NCI-H2227 (cell line): ENCODE results near the gene DLG1.
A peak's percentile ranks its signal among the peaks of the same experiment; 100 is the strongest.

Source experiments
- DNase-seq: peaks from one replicate; lab custom pipeline; 2025; ENCODE audit not compliant: unreplicated experiment; lab: John Stamatoyannopoulos, UW

The DLG1 gene

GRCh38 chr3:197320582-197320981 lies 22.2 kb upstream of the DLG1 start:
- DNase-seq: no peak

GRCh38 chr3:197317250-197317963 lies 19.0 kb upstream of the DLG1 start:
- no peak for DNase-seq

GRCh38 chr3:197312431-197312830 lies 14.0 kb upstream of the DLG1 start:
- DNase-seq: no peak

GRCh38 chr3:197311591-197311990 lies 13.2 kb upstream of the DLG1 start:
- no peak for DNase-seq

- DNase-seq: no peak
Observed at GRCh38 chr3:197309528-197310361, 11.3 kb upstream of the DLG1 start.

GRCh38 chr3:197308591-197308990 lies 10.2 kb upstream of the DLG1 start:
- no peak for DNase-seq

- DNase-seq: no peak
Observed at GRCh38 chr3:197306374-197307086, 8.1 kb upstream of the DLG1 start.

GRCh38 chr3:197305854-197306253 lies 7.4 kb upstream of the DLG1 start:
- no peak for DNase-seq

GRCh38 chr3:197303452-197303851 lies 5.0 kb upstream of the DLG1 start:
- DNase-seq: no peak

- DNase-seq: no peak
Observed at GRCh38 chr3:197302696-197303341, 4.4 kb upstream of the DLG1 start.

GRCh38 chr3:197302033-197302432 lies 3.6 kb upstream of the DLG1 start:
- DNase-seq: no peak

- no peak for DNase-seq
Observed at GRCh38 chr3:197300361-197300760, 1.9 kb upstream of the DLG1 start.

GRCh38 chr3:197298945-197299854 lies 788 bp upstream of the DLG1 start:
- DNase-seq: peak; percentile 46

- DNase-seq: peak; percentile 94
Observed at GRCh38 chr3:197297476-197298340, 704 bp downstream of the DLG1 start.

- DNase-seq: peak; percentile 22
Observed at GRCh38 chr3:197297002-197297401, 1.4 kb downstream of the DLG1 start.

GRCh38 chr3:197296545-197296944 lies 1.9 kb downstream of the DLG1 start:
- DNase-seq: no peak

GRCh38 chr3:197295871-197296270 lies 2.5 kb downstream of the DLG1 start:
- DNase-seq: no peak

GRCh38 chr3:197293605-197294237 lies 4.7 kb downstream of the DLG1 start:
- no peak for DNase-seq

GRCh38 chr3:197292648-197293047 lies 5.8 kb downstream of the DLG1 start:
- no peak for DNase-seq
